ENCODE results near the gene TMEM74B.
"Not testable (repeated sequence)": the region's sequence is repeated elsewhere in the genome, so short reads cannot be mapped to it uniquely, and the experiment has no call there.

TMEM74B gene

DNA sequence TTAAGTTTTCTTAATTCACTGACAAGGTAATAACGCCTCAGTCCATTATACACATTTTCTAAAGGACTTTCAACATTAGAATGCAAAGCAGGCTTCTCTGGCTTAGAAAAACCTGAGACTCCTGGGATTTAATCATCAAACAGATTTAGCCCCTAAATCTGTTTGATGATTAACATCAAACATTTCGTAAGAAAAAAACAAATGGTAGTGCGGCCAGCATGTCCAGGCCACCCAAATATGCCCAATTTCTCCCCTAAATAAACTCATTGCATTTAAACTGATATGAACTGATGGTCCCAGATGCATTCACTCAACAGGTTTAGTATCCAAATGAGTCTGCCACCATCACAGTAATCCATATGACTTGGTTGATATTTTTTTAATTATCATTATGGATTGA, 6.2 kb downstream of the TMEM74B start:
- no peak for DNase-seq (ENCODE audit: low spot score)

DNA sequence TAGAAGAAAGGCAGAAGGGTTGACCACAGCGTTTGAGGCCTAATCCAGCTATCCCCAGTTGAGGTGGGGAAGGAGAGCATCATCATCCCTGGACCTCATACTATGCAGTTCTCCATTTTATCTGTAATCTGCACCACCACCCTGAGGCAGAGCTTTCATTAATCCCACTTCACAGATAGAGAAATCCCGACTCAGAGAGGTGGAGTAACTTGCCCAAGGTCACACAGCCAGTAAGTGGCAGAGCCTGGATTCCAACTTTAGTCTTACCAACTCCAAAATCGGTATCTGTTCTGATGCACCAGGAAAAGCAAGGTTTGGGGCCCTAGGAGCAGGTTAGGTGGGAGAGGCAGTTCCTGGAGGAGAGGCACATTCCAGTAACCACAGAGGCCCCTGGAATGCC, 6.7 kb downstream of the TMEM74B start:
- DNase-seq (ENCODE audit: low spot score): no peak

DNA sequence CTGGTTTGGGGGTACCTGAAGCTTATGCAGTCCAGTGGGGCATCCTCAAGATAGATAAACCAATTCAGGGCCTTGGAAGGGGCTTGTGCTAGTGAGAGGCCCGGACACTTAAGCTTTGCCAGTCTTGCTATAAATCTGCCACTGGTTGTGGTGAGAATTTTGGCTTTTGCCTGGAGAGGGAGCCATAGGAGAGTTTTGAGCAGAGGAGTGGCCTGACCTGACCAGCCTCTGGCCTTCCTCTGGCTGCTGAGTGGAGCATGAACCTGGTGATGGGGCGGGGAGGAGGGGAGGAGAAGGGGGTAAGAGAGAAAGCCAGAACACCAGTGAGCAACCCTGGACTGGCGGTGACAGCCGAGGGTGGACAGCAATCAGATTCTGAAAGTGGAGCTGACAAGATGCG, 7.1 kb downstream of the TMEM74B start:
- no peak for DNase-seq (ENCODE audit: low spot score)

DNA sequence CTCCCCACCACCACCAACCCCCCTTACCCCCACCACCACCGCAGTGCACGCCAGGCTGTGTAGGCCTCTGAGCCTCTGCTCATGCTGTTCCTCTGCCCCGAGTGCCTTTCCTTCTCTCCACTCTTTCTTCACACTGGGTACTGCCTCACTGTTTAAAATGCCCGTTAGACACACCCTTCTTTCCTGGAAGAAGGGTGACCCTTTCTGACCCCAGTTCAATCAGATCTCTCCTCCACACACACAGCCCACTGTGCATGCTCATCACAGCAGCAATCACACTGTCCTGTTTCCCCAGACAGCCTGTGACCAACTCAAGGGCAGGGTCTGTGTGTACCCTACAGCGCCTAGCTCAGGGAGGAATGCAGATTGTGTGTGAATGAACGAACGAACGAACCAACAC, 10.0 kb downstream of the TMEM74B start:
- DNase-seq (ENCODE audit: low spot score): no peak

DNA sequence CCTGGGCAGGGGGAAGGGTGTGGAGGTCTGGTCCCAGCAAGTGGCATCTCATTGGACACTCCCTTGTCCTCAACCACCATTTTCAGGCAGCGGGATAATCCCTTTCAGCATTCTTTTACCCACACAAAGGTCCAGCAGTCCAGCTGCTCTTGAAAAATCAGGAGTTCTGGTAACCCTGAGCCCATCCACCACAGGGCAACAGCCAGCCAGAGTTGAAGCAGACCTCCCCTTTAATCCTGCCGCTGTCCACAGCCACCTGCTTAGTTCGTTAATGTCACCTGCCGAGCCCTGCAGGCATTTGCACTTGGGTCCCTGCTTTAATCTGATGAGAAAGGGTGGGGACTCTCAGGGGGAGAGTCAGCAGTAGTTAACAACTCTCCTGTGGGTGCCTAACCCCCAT, 11.1 kb downstream of the TMEM74B start:
- no peak for DNase-seq (ENCODE audit: low spot score)

DNA sequence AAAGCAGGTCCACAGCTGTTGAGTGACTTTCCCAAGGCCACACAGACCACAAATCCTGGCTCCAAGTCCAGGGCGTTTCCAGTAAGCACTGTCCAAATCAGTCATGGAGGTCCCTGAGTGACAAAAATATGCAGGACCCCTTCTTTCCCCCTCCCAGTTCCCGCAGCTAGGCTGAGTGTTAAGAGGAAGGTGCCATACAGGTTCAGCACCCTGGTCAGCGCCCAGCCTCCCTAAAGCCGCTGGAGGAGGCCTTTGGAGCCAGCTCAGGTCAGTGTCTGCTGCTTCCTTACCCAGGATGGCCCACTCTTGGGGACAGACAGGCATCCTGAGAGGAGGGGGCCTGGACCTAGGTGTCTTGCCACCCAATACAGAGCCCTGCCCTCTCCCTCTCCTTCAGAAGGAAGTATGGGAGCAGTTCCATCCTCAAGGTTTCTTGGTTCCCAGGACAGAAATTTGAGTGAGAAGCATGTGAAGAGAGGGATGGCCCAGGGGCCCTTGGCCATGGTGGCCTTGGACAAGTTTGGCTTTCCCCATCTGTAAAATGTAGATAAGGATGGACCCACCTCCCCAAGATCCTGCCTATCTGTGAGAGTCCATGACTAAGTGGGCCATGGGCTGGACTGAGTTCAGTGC, 13.2 kb downstream of the TMEM74B start:
- no peak for DNase-seq (ENCODE audit: low spot score)

DNA sequence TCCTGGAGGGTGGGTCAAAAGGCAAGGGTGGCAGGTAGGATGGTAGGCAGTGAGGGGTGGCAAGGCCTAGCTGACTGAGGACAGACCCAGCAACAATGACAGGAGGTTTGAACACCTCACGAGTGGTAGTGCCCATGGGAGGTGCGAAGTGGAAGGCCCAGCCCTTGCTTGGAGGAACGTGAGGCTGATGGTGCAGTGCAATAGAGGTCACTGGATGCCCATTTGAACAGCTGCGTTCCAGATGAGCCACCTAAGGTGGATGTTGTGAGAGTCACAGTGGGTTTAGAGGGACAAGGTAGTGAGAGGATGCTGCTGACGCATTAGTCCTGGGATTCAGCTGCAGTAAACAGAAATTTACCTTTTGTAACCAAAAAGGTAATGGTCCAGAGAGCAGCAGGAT, 15.6 kb downstream of the TMEM74B start:
- DNase-seq (ENCODE audit: low spot score): no peak

DNA sequence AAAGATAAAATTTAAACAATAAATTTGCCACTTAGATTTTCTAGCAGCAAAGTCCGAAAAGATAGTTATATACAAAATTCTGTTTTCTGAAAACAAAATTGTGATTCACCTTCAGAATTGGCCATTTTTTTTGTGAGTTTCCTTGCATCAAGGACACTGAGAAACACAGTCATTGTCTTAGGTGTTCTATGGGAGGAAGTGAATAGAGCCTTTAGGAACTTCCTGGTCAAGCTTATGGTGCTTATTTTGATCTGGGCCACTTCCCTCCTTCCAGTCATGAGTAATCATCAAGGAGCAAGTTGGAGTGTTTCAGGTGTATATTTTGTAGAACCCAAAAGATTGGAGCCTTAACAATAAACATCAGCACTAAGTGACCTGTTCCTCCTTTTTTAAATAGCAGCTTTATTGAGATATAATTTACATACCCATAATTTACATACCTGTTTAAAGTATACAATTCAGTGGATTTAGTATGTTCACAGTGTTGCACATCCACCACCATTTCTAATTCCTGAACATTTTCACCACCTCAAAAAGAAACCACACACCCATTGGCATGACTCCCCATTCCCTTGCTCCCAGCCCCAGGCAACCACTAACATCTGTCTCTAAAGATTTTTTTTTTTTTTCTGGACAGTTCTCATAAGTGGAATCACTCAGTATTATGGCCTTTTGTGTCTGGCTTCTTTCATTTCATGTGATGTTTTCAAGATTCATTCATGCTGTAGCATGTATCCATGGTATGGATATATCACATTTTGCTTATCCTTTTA, 17.6 kb downstream of the TMEM74B start:
- DNase-seq (ENCODE audit: low spot score): no peak

DNA sequence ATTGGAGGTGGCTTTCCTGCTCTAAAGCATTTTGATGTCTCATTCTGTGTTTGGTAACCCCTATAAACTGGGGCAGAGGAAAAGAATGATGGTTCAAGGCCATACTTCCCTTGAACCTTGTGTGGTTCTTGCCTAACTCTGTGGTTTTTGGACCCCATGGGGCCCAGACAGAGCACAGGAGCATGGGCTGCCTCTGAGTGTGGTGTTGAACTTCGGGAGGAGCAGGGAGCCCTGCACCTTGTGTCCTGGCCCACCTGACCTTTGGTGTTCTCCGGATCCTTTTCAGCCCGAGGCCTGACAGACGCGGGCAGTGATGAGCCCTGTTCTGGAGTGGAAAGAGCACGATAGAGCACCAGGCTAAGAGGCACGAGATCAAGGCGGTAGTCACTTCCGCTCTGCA, 18.8 kb downstream of the TMEM74B start:
- no peak for DNase-seq (ENCODE audit: low spot score)

DNA sequence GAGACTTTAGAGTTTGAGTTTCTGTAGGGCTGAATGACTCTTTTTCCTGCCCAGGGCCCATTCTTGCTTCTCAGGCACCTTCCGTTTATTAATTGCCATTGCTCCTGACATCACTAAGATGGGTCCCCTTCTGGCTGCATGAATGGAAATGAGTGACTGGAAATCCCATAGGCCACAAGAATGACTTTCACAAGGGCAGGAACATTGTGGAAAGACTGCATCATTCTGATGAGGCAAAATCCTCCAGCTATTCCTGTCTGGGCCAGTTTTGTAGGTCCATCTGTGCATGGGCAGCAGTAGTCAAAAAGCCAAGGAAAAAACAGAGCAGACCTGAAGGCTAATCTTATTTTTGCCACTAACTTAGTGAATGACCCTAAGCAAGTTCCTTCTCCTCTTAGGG, 19.3 kb downstream of the TMEM74B start:
- no peak for DNase-seq (ENCODE audit: low spot score)

DNA sequence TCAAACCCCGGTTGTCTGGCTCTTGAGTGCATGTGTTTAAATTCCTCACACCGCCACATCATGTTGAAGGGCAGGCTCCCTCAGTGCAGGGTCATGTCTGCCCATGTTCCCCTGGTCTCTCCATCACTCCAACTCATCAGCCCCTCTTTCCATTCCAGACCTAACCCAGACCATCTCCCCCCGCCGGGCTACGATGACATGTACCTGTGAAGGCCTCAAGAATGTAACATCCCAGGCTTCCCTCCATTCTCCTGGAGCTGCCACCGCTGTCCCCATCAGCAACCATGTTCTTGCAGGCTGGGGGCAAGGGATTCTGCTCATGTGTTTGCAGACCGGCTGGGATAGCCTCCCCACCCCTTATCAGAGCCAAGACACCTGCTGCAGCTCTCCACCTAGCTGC, 19.9 kb downstream of the TMEM74B start:
- DNase-seq (ENCODE audit: low spot score): no peak

DNA sequence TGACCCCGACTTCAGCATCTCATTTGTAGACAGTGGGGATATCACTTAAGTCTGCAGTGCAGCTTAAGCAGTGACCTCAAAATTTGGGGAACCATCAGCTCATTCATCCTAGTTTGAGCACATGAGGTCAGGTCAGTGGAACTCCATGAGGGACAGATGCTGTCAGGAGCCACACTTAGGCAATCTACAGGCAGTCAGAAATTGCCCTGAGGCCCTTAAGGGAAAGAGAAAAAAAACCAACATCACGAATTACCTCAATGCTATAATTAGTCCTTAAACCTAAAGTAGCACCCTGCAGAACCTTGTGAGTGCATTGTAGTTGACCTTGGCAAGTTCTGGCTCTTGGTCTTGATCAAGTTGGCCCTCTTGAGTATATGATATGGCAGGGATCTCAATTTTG, 21.1 kb downstream of the TMEM74B start:
- DNase-seq (ENCODE audit: low spot score): no peak

DNA sequence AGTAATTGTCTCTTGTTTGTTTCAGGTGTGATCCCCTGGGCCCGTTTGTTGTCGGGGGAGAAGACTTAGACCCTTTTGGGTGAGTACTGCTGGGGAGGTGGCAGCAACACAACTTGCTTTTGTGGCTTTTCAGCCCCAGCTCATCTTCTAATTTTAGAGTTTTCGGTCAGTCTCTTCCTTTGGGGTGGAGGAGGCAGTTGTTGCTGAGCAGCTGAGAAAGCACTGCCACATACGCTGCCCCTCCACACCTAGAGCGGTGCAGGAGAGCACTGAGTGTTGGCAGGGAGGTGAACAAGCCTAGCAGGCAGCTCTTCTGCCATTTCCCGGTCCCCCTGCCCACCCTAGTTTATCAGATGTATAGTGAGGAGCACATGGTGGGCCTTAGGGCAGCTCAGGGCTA, 21.7 kb downstream of the TMEM74B start:
- no peak for DNase-seq (ENCODE audit: low spot score)

DNA sequence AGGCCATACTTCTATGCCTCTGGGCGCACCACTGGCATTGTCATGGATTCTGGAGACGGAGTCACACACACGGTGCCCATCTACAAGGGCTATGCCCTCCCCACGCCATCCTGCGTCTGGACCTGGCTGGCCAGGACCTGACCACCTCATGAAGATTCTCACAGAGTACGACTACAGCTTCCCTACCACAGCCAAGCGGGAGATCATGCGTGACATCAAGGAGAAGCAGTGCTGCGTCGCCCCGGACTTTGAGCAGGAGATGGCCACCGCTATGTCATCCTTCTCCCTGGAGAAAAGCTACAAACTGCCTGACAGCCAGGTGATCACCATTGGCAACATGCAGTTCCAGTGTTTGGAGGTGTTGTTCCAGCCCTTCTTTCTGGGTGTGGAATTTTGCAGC, 23.8 kb downstream of the TMEM74B start:
- DNase-seq (ENCODE audit: low spot score): no peak

DNA sequence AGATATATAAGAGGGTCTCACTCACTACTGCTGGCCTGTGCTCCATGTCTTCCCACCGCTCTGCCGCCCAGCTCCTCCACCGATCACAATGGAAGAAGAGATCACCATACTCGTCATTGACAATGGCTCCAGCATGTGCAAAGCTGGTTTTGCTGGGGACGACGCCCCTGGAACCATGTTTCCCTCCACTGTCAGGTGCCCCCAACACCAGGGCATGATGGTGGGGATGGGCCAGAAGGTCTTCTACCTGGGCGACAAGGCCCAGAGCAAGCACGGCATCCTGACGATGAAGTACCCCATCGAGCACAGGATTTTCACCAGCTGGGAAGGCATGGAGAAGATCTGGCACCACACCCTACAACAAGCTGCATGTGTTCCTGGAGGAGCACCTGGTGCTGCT, 24.3 kb downstream of the TMEM74B start:
- no peak for DNase-seq (ENCODE audit: low spot score)

DNA sequence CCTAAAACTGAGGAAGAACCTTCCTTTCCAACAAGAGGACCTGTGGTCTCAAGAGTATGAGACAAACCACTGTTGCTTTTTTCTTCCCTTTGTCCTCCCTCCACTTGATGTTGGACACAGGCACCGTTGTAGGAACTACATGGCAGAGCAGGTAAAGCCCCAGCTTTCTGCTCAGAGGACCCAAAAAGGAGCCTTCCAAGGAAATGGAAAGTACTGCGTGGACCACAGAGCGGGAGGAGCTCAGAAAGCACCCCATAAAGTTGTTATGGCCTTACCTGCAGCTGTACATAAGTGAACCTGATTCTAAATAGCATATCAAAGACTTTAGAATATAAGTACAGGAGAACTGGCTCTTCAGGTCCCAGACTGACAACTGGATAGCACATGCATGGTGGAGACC, 29.4 kb downstream of the TMEM74B start:
- no peak for DNase-seq (ENCODE audit: low spot score)

DNA sequence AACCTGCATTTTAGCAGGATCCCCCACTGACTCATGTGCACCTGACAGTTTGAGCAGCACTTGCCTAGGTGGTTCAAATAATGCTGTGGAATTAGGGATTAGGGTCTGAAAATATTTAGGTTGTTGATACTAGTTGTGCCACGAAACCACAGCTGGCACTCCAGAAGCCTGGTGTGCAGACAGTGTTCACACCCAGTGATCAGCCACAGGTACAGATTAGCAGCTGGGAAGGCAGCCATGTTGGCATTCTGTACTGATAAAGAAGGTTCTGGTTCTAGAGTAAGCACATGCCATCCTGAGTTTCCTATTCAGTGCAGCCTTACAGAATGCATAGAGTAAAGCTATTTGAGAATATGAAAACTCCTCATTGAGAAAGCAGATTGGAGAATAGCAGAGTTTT, 30.1 kb downstream of the TMEM74B start:
- no peak for DNase-seq (ENCODE audit: low spot score)

DNA sequence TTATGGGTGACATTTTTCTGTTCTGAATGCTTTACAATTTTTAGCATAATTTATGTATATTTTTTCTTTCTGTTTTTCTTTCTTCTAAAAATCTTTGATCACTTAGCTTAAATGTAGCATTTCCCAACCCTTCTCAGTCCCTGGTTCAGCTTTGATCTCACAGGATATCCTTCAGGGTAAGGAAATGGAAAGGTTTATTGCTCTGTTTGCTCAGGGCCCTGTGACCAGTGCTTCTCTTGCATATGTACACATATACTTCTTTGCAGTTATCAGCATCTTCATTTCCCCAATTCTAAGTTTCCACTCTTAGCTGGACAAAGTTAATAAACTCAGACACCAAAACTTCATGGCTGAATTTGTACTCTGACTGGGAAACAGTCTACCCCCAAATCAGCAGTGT, 30.6 kb downstream of the TMEM74B start:
- no peak for DNase-seq (ENCODE audit: low spot score)

DNA sequence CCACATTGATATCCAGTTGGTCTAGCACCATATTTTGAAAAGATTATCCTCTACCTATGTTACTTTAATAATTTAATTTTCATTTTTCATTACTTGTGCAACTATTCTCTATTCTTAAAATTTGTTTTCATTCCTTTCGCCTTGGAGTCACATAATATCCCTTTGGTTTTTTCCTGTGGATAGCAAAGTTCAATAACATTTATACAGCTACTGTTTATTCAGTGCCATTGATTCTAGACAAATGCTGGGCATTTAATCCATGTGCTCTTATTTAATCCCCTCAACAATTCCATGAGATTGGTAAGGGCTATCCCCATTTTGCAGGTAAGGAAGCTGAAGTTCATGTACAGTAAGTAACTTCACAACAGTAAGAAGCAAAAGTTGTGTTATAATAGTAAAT, 33.8 kb downstream of the TMEM74B start:
- DNase-seq (ENCODE audit: low spot score): no peak

DNA sequence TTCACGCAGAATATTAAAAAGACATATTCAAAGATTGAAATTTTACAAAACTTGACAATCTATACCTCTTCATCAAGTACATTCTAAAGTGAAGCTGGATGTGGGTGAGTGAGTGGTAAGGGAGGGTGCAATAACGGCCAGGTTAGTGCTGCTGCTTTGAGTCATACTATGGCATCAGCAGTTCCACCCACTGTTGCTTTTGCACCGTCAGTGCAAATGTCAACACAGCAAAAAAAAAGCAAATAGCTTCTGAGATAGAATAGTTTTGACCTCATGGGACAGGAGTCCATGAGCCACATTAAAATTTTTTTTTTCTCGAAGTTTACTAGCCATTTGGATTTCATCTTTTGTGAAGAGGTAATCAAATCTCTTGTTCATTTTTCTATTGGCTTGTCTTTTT, 34.6 kb downstream of the TMEM74B start:
- no peak for DNase-seq (ENCODE audit: low spot score)

DNA sequence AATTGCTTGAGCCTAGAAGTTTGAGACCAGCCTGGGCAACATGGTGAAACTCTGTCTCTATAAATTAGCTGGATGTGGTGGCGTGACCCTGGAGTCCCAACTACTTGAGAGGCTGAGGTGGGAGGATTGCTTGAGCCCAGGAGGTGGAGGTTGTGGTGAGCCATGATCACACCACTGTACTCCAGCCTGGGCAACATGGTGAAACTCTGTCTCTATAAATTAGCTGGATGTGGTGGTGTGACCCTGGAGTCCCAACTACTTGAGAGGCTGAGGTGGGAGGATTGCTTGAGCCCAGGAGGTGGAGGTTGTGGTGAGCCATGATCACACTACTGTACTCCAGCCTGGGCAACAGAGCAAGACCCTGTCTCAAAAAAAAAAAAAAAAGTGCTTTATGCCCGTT, 35.0 kb downstream of the TMEM74B start:
- not testable (repeated sequence) for DNase-seq (ENCODE audit: low spot score)

DNA sequence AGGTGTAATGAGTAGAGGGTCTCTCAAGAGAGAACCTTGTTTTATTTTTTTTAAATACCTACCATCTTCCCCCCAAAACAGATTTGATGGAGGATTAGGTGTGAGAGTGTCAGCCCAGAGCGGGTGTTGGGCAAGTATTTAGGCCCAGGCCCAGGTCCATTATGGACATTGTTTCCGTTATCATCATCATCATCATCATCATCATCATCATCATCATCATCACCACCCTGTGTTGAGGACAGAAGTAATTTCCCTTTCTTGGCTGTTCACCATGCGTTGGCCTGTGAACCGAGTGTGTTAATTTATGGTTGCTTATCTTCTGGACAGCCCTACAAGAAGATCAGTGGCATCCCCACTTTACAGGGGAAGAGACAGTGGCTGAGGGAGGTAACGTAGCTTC, 37.8 kb downstream of the TMEM74B start:
- no peak for DNase-seq (ENCODE audit: low spot score)

DNA sequence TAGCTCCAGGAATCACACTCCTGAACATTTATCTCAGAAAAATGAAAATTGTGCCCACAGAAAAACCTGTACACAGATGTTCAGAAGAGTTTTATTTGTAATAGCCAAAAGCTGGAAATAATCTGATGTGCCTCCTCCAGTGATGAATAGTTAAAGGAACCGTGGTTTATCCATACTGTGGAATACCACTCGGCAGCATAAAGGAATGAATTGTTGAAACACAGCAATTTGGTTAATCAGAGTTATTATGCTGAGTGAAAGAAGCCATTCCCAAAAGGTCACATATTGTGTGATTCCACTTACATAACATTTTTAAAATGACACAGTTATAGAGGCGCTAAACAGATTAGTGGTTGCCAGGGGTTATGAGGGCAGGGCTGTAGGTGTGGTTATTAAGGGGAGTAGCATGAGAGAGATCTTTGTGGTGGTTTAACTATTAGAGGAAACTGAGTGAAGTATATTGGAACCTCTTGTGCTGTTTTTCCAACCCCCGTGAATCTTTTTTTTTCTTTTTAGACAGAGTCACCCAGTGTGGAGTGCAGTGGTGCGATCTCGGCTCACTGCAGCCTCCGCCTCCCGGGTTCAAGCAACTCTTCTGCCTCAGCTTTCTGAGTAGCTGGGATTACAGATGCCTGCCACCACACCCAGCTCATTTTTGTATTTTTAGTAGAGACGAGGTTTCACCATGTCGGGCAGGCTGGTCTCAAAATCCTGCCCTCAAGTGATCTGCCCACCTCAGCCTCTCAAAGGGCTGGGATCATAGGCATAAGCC, 40.2 kb downstream of the TMEM74B start:
- DNase-seq (ENCODE audit: low spot score): no peak

Data from Ammon's horn (tissue), 1 donor.